H9 (cell line): ENCODE results near the gene GNG3. TPM values are rescaled to one million over a fixed set of nuclear protein-coding genes. Genes with fewer than 3 reads are reported as not detected.
A peak's percentile ranks its signal among the peaks of the same experiment; 100 is the strongest.

Source experiments
- DNase-seq: peaks from one replicate; pipeline ENCODE4 v3.0.0-alpha.2; 2017
- H2AFZ ChIP-seq: one replicate; pipeline ENCODE4 v1.6.1; 2013; ENCODE audit warnings: mild to moderate bottlenecking, low read length, control low read depth, moderate library complexity
- H2AK5ac ChIP-seq: 2 replicates; pipeline ENCODE4 v1.6.1; 2013; ENCODE audit warnings: low read length, control low read depth, mixed read lengths; ENCODE audit not compliant: insufficient read length
- H2BK120ac ChIP-seq: one replicate; pipeline ENCODE4 v1.6.1; 2013; ENCODE audit warnings: low read depth, mild to moderate bottlenecking, low read length, control low read depth, inconsistent platforms; ENCODE audit not compliant: poor library complexity, severe bottlenecking
- H2BK12ac ChIP-seq: 2 replicates; pipeline ENCODE4 v1.6.1; 2013; ENCODE audit warnings: low read length, control low read depth, mixed read lengths, low read depth; ENCODE audit not compliant: insufficient read length
- H2BK15ac ChIP-seq: 2 replicates; pipeline ENCODE4 v1.6.1; 2013; ENCODE audit warnings: low read depth, low read length, control low read depth
- H2BK20ac ChIP-seq: one replicate; pipeline ENCODE4 v1.6.1; 2013; ENCODE audit warnings: low read depth, mild to moderate bottlenecking, low read length, control low read depth, inconsistent platforms; ENCODE audit not compliant: poor library complexity, severe bottlenecking
- H2BK5ac ChIP-seq: 2 replicates; pipeline ENCODE4 v1.6.1; 2013; ENCODE audit warnings: low read length, control low read depth, mixed read lengths; ENCODE audit not compliant: insufficient read length
- H3K14ac ChIP-seq: 2 replicates; pipeline ENCODE4 v1.6.1; 2013; ENCODE audit warnings: low read length, control low read depth; ENCODE audit not compliant: insufficient read depth
- H3K18ac ChIP-seq: 2 replicates; pipeline ENCODE4 v1.6.1; 2013; ENCODE audit warnings: low read depth, mild to moderate bottlenecking, mixed read lengths, low read length, control low read depth; ENCODE audit not compliant: insufficient read length
- H3K23ac ChIP-seq: 2 replicates; pipeline ENCODE4 v1.6.1; 2013; ENCODE audit warnings: low read length, control low read depth, mixed read lengths, low read depth; ENCODE audit not compliant: insufficient read length
- H3K23me2 ChIP-seq: 2 replicates; pipeline ENCODE4 v1.6.1; 2013; ENCODE audit warnings: low read depth, mild to moderate bottlenecking, mixed read lengths, low read length, control low read depth; ENCODE audit not compliant: insufficient read length, poor library complexity, severe bottlenecking
- H3K27ac ChIP-seq: 2 replicates; pipeline ENCODE4 v1.5.1; 2013; ENCODE audit warnings: low read length, control low read depth, mixed read lengths, low read depth; ENCODE audit not compliant: insufficient read length
- H3K27me3 ChIP-seq: 2 replicates; pipeline ENCODE4 v1.6.1; 2013; ENCODE audit warnings: low read length, control low read depth, inconsistent platforms; ENCODE audit not compliant: insufficient read depth
- H3K4ac ChIP-seq: 2 replicates; pipeline ENCODE4 v1.6.1; 2013; ENCODE audit warnings: low read depth, mild to moderate bottlenecking, control low read depth, inconsistent platforms, low read length, moderate library complexity
- H3K4me1 ChIP-seq: 2 replicates; pipeline ENCODE4 v1.6.1; 2013; ENCODE audit warnings: low read length, control low read depth, inconsistent platforms; ENCODE audit not compliant: insufficient read depth
- H3K4me2 ChIP-seq: 2 replicates; pipeline ENCODE4 v1.6.1; 2013; ENCODE audit warnings: low read length, control low read depth, mixed read lengths; ENCODE audit not compliant: insufficient read length, insufficient read depth
- H3K56ac ChIP-seq: 2 replicates; pipeline ENCODE4 v1.6.1; 2013; ENCODE audit warnings: low read depth, mild to moderate bottlenecking, mixed read lengths, low read length, control low read depth; ENCODE audit not compliant: insufficient read length
- H3K79me1 ChIP-seq: 2 replicates; pipeline ENCODE4 v1.6.1; 2013; ENCODE audit warnings: low read depth, mild to moderate bottlenecking, moderate library complexity, low read length, control low read depth, inconsistent platforms; ENCODE audit not compliant: insufficient read depth, poor library complexity, severe bottlenecking
- H3K79me2 ChIP-seq: 2 replicates; pipeline ENCODE4 v1.6.1; 2013; ENCODE audit warnings: low read length, control low read depth, inconsistent platforms; ENCODE audit not compliant: insufficient read depth
- H3K9ac ChIP-seq: 2 replicates; pipeline ENCODE4 v1.6.1; 2013; ENCODE audit warnings: low read length, control low read depth, mixed read lengths; ENCODE audit not compliant: insufficient read length; ENCODE audit errors: extremely low read depth
- H3K9me3 ChIP-seq: one replicate; pipeline ENCODE4 v1.6.1; 2013; ENCODE audit warnings: low read depth, low read length, inconsistent platforms; ENCODE audit not compliant: control insufficient read depth
- H3T11ph ChIP-seq: one replicate; pipeline ENCODE4 v1.6.1; 2013; ENCODE audit warnings: mild to moderate bottlenecking, low read length, control low read depth, inconsistent platforms
- H4K20me1 ChIP-seq: one replicate; pipeline ENCODE4 v1.6.1; 2013; ENCODE audit not compliant: control insufficient read depth, insufficient read length, insufficient read depth
- H4K5ac ChIP-seq: 2 replicates; pipeline ENCODE4 v1.6.1; 2013; ENCODE audit warnings: low read depth, mild to moderate bottlenecking, mixed read lengths, low read length, control low read depth; ENCODE audit not compliant: insufficient read length
- H4K8ac ChIP-seq: replicated peaks from 2 replicates; pipeline ENCODE4 v1.6.1; 2013; ENCODE audit warnings: low read length, control low read depth, mixed read lengths, low read depth; ENCODE audit not compliant: insufficient read length
- H4K91ac ChIP-seq: 2 replicates; pipeline ENCODE4 v1.6.1; 2013; ENCODE audit warnings: low read depth, mild to moderate bottlenecking, moderate library complexity, mixed read lengths, low read length, control low read depth; ENCODE audit not compliant: insufficient read length
- H3K27ac Mint-ChIP-seq, 3 experiments: 2 replicates in 2 of 3; 3 replicates in 1 of 3; pipeline ENCODE4 v1.8.0; 2020 to 2021; ENCODE audit warnings: mixed read lengths in 3 of 3, mild to moderate bottlenecking in 1 of 3, moderate library complexity in 1 of 3
- H3K27me3 Mint-ChIP-seq: 2 replicates; pipeline ENCODE4 v1.8.0; 2021; ENCODE audit warnings: low read depth, mild to moderate bottlenecking, moderate library complexity, mixed read lengths
- H3K36me3 Mint-ChIP-seq, 3 experiments: 2 replicates in 2 of 3; 3 replicates in 1 of 3; pipeline ENCODE4 v1.8.0; 2020 to 2021; ENCODE audit warnings: low read depth in 3 of 3, mixed read lengths in 3 of 3; ENCODE audit not compliant: insufficient read depth in 1 of 3
- H3K4me1 Mint-ChIP-seq, 2 experiments: 2 replicates each; pipeline ENCODE4 v1.8.0; 2020; ENCODE audit warnings: mixed read lengths in 2 of 2
- H3K4me3 Mint-ChIP-seq, 2 experiments: 2 replicates in 1 of 2; 3 replicates in 1 of 2; pipeline ENCODE4 v1.8.0; 2020 to 2021; ENCODE audit warnings: mild to moderate bottlenecking in 2 of 2, mixed read lengths in 2 of 2, moderate library complexity in 1 of 2
- H3K9me3 Mint-ChIP-seq, 2 experiments: 2 replicates in 1 of 2; 3 replicates in 1 of 2; pipeline ENCODE4 v1.8.0; 2020; ENCODE audit warnings: mild to moderate bottlenecking in 2 of 2, mixed read lengths in 2 of 2, moderate library complexity in 1 of 2
- WGBS: extraction: QIAGEN DNeasy Blood & Tissue Kit; methylation state at CpG from one replicate; pipeline ENCODE4 v1.1.7; 2013; ENCODE audit warnings: missing lambda C conversion rate, low lambda C conversion rate, mixed read lengths; ENCODE audit not compliant: insufficient read length; ENCODE audit errors: extremely low coverage; 5-methylcytosine and 5-hydroxymethylcytosine counted together
- total RNA-seq: library from RNA; stranded (reverse); gene quantifications from 2 replicates; pipeline ENCODE4 v1.2.1, GENCODE V29; 2021
- TF ChIP-seq, protein P1 (sequence below): fragments of 200-600 bp; sonication (generic); conservative IDR thresholded peaks from 3 replicates; pipeline ENCODE4 v1.8.0; 2021; ENCODE audit warnings: antibody characterized with exemption, mild to moderate bottlenecking

The GNG3 gene
- total RNA-seq, 1 experiment from 2014 or later = 3.2 TPM

GRCh38 chr11:62716816-62717215, 9.3 kb downstream of the GNG3 start:
- Histone ChIP-seq H3K23ac (no peak overlapping the region), H4K20me1 (no peaks in the 10 kb centered on the region), H3K18ac (no peak overlapping the region), H3K9me3 (no peaks in the 10 kb centered on the region), H3K27ac (no peak overlapping the region), H2BK5ac (no peak overlapping the region), H2BK12ac (no peak overlapping the region), H4K5ac (no peak overlapping the region), H3K23me2 (no peaks in the 10 kb centered on the region), H3K9ac (no peak overlapping the region), H3K14ac (no peak overlapping the region), H4K91ac (no peak overlapping the region), H3K79me2 (no peaks in the 10 kb centered on the region), H3T11ph (no peak overlapping the region), H3K79me1 (peaks cover 2% of the 10 kb centered on the region), H2AFZ (no peak overlapping the region), H3K4me2 (no peak overlapping the region), H2AK5ac (no peak overlapping the region), H2BK15ac (no peak overlapping the region), H4K8ac (no peak overlapping the region), H2BK20ac (no peak overlapping the region), H2BK120ac (no peak overlapping the region), H3K4me1 (no peaks in the 10 kb centered on the region), H3K27me3 (no peaks in the 10 kb centered on the region), H3K4ac (no peak overlapping the region), H3K56ac (no peak overlapping the region)
- H3K27me3 Mint-ChIP-seq = no peaks in the 10 kb centered on the region
- H3K9me3 Mint-ChIP-seq = no peaks in the 10 kb centered on the region
- H3K27ac Mint-ChIP-seq = peak overlapping the region in 2 of 3 experiments; percentile 21; a peak in 3 of 7 replicates
- DNase-seq = no peak
- peaks cover 8 to 33% of the 10 kb centered on the region in 2 experiments; a peak in 3 of 4 replicates for H3K4me1 Mint-ChIP-seq
- no peak overlapping the region for H3K4me3 Mint-ChIP-seq
- no CpG with 5 or more reads among the region's 11 CpGs for WGBS
- TF ChIP-seq, protein P1, sequence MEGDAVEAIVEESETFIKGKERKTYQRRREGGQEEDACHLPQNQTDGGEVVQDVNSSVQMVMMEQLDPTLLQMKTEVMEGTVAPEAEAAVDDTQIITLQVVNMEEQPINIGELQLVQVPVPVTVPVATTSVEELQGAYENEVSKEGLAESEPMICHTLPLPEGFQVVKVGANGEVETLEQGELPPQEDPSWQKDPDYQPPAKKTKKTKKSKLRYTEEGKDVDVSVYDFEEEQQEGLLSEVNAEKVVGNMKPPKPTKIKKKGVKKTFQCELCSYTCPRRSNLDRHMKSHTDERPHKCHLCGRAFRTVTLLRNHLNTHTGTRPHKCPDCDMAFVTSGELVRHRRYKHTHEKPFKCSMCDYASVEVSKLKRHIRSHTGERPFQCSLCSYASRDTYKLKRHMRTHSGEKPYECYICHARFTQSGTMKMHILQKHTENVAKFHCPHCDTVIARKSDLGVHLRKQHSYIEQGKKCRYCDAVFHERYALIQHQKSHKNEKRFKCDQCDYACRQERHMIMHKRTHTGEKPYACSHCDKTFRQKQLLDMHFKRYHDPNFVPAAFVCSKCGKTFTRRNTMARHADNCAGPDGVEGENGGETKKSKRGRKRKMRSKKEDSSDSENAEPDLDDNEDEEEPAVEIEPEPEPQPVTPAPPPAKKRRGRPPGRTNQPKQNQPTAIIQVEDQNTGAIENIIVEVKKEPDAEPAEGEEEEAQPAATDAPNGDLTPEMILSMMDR = no peak
- peaks cover 61 to 96% (median 94%) of the 10 kb centered on the region in 3 experiments for H3K36me3 Mint-ChIP-seq
